HAP-1 (cell line): ENCODE results near the gene KCP.
"Not testable (repeated sequence)": the region's sequence is repeated elsewhere in the genome, so short reads cannot be mapped to it uniquely, and the experiment has no call there.

ENCODE experiments used
- DNase-seq, 2 experiments: peaks; one replicate each; pipeline ENCODE4 v3.0.0-alpha.2; 2016 to 2020; ENCODE audit warnings: low spot score in 2 of 2
- H3K27me3 ChIP-seq: fragments of 250-450 bp; sonication (Bioruptor Pico); 2 replicates; pipeline ENCODE4 v1.5.1; 2020; ENCODE audit warnings: low read depth, mild to moderate bottlenecking, moderate library complexity
- H3K36me3 ChIP-seq: fragments of 250-450 bp; sonication (Bioruptor Pico); replicated peaks from 2 replicates; pipeline ENCODE4 v1.5.1; 2020; ENCODE audit warnings: mild to moderate bottlenecking
- H3K4me1 ChIP-seq: fragments of 250-450 bp; sonication (Bioruptor Pico); 2 replicates; pipeline ENCODE4 v1.5.1; 2020; ENCODE audit warnings: mild to moderate bottlenecking
- H3K4me3 ChIP-seq: fragments of 250-450 bp; sonication (Bioruptor Pico); 2 replicates; pipeline ENCODE4 v1.5.1; 2020; ENCODE audit warnings: mild to moderate bottlenecking, moderate library complexity
- H3K9me3 ChIP-seq: fragments of 250-450 bp; sonication (Bioruptor Pico); 2 replicates; pipeline ENCODE4 v1.5.1; 2020; ENCODE audit warnings: mild to moderate bottlenecking, moderate library complexity
- in situ Hi-C: fragments of 300-500 bp; cut with MboI; formaldehyde crosslinking; loops from 3 replicates; pipeline ENCODE4 v1.14.3; 2020; ENCODE audit warnings: low sequenced_read_pairs, inconsistent platforms, mixed read lengths

KCP gene

GRCh38 chr7:128943251-128943650, 32.7 kb upstream of the KCP start:
- H3K9me3 ChIP-seq, H3K27me3 ChIP-seq, H3K4me3 ChIP-seq, H3K36me3 ChIP-seq, H3K4me1 ChIP-seq, in situ Hi-C loops, DNase-seq: not testable (repeated sequence)

GRCh38 chr7:128941946-128942526, 31.5 kb upstream of the KCP start:
- H3K9me3 ChIP-seq, result no peaks in the 10 kb centered on the region
- no peak for DNase-seq
- no peaks in the 10 kb centered on the region for H3K36me3 ChIP-seq
- H3K4me3 ChIP-seq, result no peak overlapping the region
- no peaks in the 10 kb centered on the region for H3K27me3 ChIP-seq
- no peaks in the 10 kb centered on the region for H3K4me1 ChIP-seq
- in situ Hi-C loops, result no loop called here

- Histone ChIP-seq H3K9me3 (no peaks in the 10 kb centered on the region), H3K4me3 (no peak overlapping the region), H3K36me3 (no peaks in the 10 kb centered on the region), H3K4me1 (no peaks in the 10 kb centered on the region), H3K27me3 (no peaks in the 10 kb centered on the region)
- DNase-seq, result no peak
- in situ Hi-C loops, result no loop called here
Observed at GRCh38 chr7:128941323-128941890, 30.9 kb upstream of the KCP start.

- Histone ChIP-seq H3K27me3 (no peaks in the 10 kb centered on the region), H3K4me3 (no peak overlapping the region), H3K36me3 (no peaks in the 10 kb centered on the region), H3K4me1 (no peaks in the 10 kb centered on the region), H3K9me3 (no peaks in the 10 kb centered on the region)
- in situ Hi-C loops, result no loop called here
- no peak for DNase-seq
Observed at GRCh38 chr7:128940494-128941322, 30.2 kb upstream of the KCP start.

GRCh38 chr7:128939861-128940410, 29.4 kb upstream of the KCP start:
- no peaks in the 10 kb centered on the region for H3K36me3 ChIP-seq
- no peaks in the 10 kb centered on the region for H3K4me1 ChIP-seq
- no peak for DNase-seq
- no peaks in the 10 kb centered on the region for H3K9me3 ChIP-seq
- H3K4me3 ChIP-seq, result no peak overlapping the region
- H3K27me3 ChIP-seq, result no peaks in the 10 kb centered on the region
- in situ Hi-C loops, result no loop called here

- in situ Hi-C loops, result no loop called here
- H3K27me3 ChIP-seq, result no peaks in the 10 kb centered on the region
- DNase-seq, result no peak
- H3K4me3 ChIP-seq, result no peak overlapping the region
- no peaks in the 10 kb centered on the region for H3K9me3 ChIP-seq
- H3K36me3 ChIP-seq, result no peaks in the 10 kb centered on the region
- no peaks in the 10 kb centered on the region for H3K4me1 ChIP-seq
Observed at GRCh38 chr7:128939075-128939860, 28.8 kb upstream of the KCP start.

- in situ Hi-C loops, result no loop called here
- H3K4me3 ChIP-seq, result peak overlapping the region; percentile 51
- no peaks in the 10 kb centered on the region for H3K4me1 ChIP-seq
- no peaks in the 10 kb centered on the region for H3K9me3 ChIP-seq
- no peaks in the 10 kb centered on the region for H3K27me3 ChIP-seq
- DNase-seq, result peak in 1 of 2 experiments; percentile 50
- no peaks in the 10 kb centered on the region for H3K36me3 ChIP-seq
Observed at GRCh38 chr7:128938544-128939074, 28.1 kb upstream of the KCP start.

GRCh38 chr7:128937647-128938543, 27.4 kb upstream of the KCP start, which contains the start of gene IRF5:
IRF5 (plus strand) TSS chr7:128937927; CDS start chr7:128942082, 4,155 bp downstream.
- no peaks in the 10 kb centered on the region for H3K27me3 ChIP-seq
- H3K4me1 ChIP-seq, result no peaks in the 10 kb centered on the region
- in situ Hi-C loops, result no loop called here
- peak within 1 kb of the TSS; percentile 51 for H3K4me3 ChIP-seq
- H3K9me3 ChIP-seq, result no peaks in the 10 kb centered on the region
- H3K36me3 ChIP-seq, result no peaks in the 10 kb centered on the region
- peak in 1 of 2 experiments; percentile 65 for DNase-seq

GRCh38 chr7:128937271-128937646, 26.8 kb upstream of the KCP start:
- no peaks in the 10 kb centered on the region for H3K27me3 ChIP-seq
- no peak for DNase-seq
- no peaks in the 10 kb centered on the region for H3K9me3 ChIP-seq
- no peaks in the 10 kb centered on the region for H3K4me1 ChIP-seq
- H3K36me3 ChIP-seq, result no peaks in the 10 kb centered on the region
- in situ Hi-C loops, result no loop called here
- H3K4me3 ChIP-seq, result peak overlapping the region; percentile 51

DNA sequence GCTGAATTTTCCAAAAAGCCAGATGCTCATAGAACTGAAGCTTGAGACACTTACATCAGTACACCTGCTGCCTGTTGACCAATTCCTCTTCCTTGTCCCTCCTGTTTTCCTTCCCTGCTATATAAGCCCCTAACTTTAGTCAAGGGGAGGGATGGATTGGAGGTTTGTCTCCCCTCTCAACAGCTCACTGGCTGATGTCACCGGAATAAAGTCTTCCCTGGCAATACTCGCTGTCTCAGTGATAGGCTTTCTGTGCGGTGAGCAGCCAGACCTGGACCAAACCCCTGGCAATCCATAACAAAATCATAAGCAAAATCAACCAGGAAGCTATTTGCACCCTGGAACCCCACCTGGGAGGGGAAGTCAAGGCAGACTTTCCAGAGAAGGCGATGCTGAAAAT, 26.3 kb upstream of the KCP start:
- DNase-seq, result no peak
- no peaks in the 10 kb centered on the region for H3K36me3 ChIP-seq
- H3K27me3 ChIP-seq, result no peaks in the 10 kb centered on the region
- H3K4me3 ChIP-seq, result no peak overlapping the region
- no peaks in the 10 kb centered on the region for H3K4me1 ChIP-seq
- in situ Hi-C loops, result no loop called here
- no peaks in the 10 kb centered on the region for H3K9me3 ChIP-seq

DNA sequence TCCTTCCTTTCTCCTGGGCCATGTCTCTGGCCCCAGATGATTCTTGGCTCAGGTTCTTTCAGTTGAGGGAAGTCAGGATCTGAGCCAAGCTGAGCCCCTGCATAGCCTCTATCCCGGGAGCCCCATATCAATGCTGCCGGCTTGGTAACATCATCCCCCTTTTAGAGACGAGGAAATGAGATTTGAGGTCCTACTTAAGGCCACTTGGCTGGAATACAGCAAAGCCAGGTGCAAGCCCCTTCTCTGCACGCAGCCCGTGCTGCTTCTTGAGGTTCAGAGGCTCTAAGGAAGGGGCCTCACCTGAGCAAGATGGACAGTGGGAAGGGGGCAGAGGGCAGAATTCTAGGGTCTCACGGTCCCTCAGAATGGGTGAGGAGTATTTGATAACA, 24.8 kb upstream of the KCP start:
- no peak for DNase-seq
- no peaks in the 10 kb centered on the region for H3K9me3 ChIP-seq
- H3K27me3 ChIP-seq, result no peaks in the 10 kb centered on the region
- no peaks in the 10 kb centered on the region for H3K4me1 ChIP-seq
- H3K4me3 ChIP-seq, result no peak overlapping the region
- no peaks in the 10 kb centered on the region for H3K36me3 ChIP-seq
- in situ Hi-C loops, result no loop called here

- Histone ChIP-seq H3K9me3 (no peaks in the 10 kb centered on the region), H3K36me3 (no peaks in the 10 kb centered on the region), H3K27me3 (no peaks in the 10 kb centered on the region), H3K4me3 (no peak overlapping the region), H3K4me1 (no peaks in the 10 kb centered on the region)
- no peak for DNase-seq
- in situ Hi-C loops, result no loop called here
Observed at GRCh38 chr7:128934361-128935341, 24.1 kb upstream of the KCP start.
